ENCODE results near the gene ACSL3.

- TF ChIP-seq CTCF (conservative IDR thresholded peaks at IDR 0.05; ENCODE audit: low read depth, low read length) (no peak), EZH2 (IDR thresholded peaks at IDR 0.05; ENCODE audit: low read length, unreplicated experiment) (no peak)
Measured at GRCh38 chr2:222827417-222827816, 33.4 kb upstream of the ACSL3 start.
